PC-9 (cell line): ENCODE data around the gene DICER1. TPM values are rescaled to one million over a fixed set of nuclear protein-coding genes. Genes with fewer than 3 reads are reported as not detected.
A peak's percentile ranks its signal among the peaks of the same experiment; 100 is the strongest.

Source experiments
- BruUV-seq: library from RNA; stranded (reverse); fragments of 400-500 nt; replicated peaks from 2 replicates; lab custom pipeline; 2021; lab: Mats Ljungman, UMichigan
- CTCF ChIA-PET: fragments of 300-600 bp; sonication (Branson Sonifier 250); formaldehyde crosslinking; loops from one replicate; lab custom pipeline; 2022; ENCODE audit warnings: antibody characterized with exemption; lab: Charles Lee
- POLR2A ChIA-PET: fragments of 300-600 bp; sonication (Branson Sonifier 250); formaldehyde crosslinking; loops from one replicate; lab custom pipeline; 2022; ENCODE audit warnings: antibody characterized with exemption; ENCODE audit not compliant: unreplicated experiment; lab: Charles Lee
- DNase-seq, 2 experiments: peaks; one replicate each; pipeline versions ENCODE4 v3.0.0 to v3.0.0-alpha.2; 2015 to 2022; ENCODE audit warnings: mixed read lengths in 1 of 2
- H2AFZ ChIP-seq: fragments of 200-600 bp; sonication (generic); 2 replicates; pipeline ENCODE4 v1.8.1; 2017; ENCODE audit warnings: antibody characterized with exemption
- H3F3A ChIP-seq: fragments of 200-600 bp; sonication (generic); 2 replicates; pipeline ENCODE4 v1.8.1; 2017; ENCODE audit warnings: antibody characterized with exemption, mild to moderate bottlenecking, low read depth; ENCODE audit not compliant: insufficient read depth
- H3K27ac ChIP-seq: fragments of 200-600 bp; sonication (generic); 2 replicates; pipeline ENCODE4 v1.6.1; 2016; ENCODE audit warnings: mixed run types
- H3K27me3 ChIP-seq: fragments of 200-600 bp; sonication (generic); 2 replicates; pipeline ENCODE4 v1.6.1; 2016; ENCODE audit warnings: low read depth, mixed run types; ENCODE audit not compliant: insufficient read depth
- H3K36me3 ChIP-seq: fragments of 200-600 bp; sonication (generic); 2 replicates; pipeline ENCODE4 v1.6.1; 2016; ENCODE audit warnings: low read depth, mixed run types
- H3K4me1 ChIP-seq: fragments of 200-600 bp; sonication (generic); replicated peaks from 2 replicates; pipeline ENCODE4 v1.6.1; 2016; ENCODE audit warnings: mixed run types; ENCODE audit not compliant: insufficient read depth
- H3K4me2 ChIP-seq: fragments of 200-600 bp; sonication (generic); 2 replicates; pipeline ENCODE4 v1.6.1; 2017; ENCODE audit warnings: mixed run types
- H3K4me3 ChIP-seq: fragments of 200-600 bp; sonication (generic); 2 replicates; pipeline ENCODE4 v1.6.1; 2016; ENCODE audit warnings: mixed run types
- H3K79me2 ChIP-seq: fragments of 200-600 bp; sonication (generic); 2 replicates; pipeline ENCODE4 v1.6.1; 2017; ENCODE audit warnings: low read depth, mixed run types
- H3K9me2 ChIP-seq: fragments of 200-600 bp; sonication (generic); 2 replicates; pipeline ENCODE4 v1.8.1; 2017; ENCODE audit warnings: mild to moderate bottlenecking; ENCODE audit not compliant: insufficient read depth
- H3K9me3 ChIP-seq: fragments of 200-600 bp; sonication (generic); 2 replicates; pipeline ENCODE4 v1.8.1; 2016; ENCODE audit warnings: low read depth; ENCODE audit not compliant: insufficient read depth
- H4K20me1 ChIP-seq: fragments of 200-600 bp; sonication (generic); 2 replicates; pipeline ENCODE4 v1.8.1; 2017; ENCODE audit not compliant: insufficient read depth
- CTCF ChIP-seq: fragments of 200-600 bp; sonication (generic); conservative IDR thresholded peaks from 2 replicates; pipeline ENCODE4 v1.6.1; 2017; ENCODE audit warnings: mixed run types, antibody characterized with exemption, mild to moderate bottlenecking, moderate library complexity
- EZH2 ChIP-seq: fragments of 200-600 bp; sonication (generic); IDR thresholded peaks from 2 replicates; pipeline ENCODE4 v1.8.0; 2017; ENCODE audit warnings: antibody characterized with exemption, low read depth
- intact Hi-C: fragments of 100-400 bp; cut with micrococcal nuclease; formaldehyde crosslinking; loops from one replicate; pipeline ENCODE4 v1.10.0; 2022; ENCODE audit not compliant: unreplicated experiment
- total RNA-seq: library from RNA; stranded (reverse); gene quantifications from 2 replicates; pipeline ENCODE4 v1.2.3, GENCODE V29; 2021

The DICER1 gene
- total RNA-seq, 1 experiment from 2014 or later, result 15.1 TPM

GRCh38 chr14:95056476-95056875, 100.9 kb downstream of the DICER1 start:
- H3K79me2 ChIP-seq, result no peaks in the 10 kb centered on the region
- no TSS peak for BruUV-seq
- H4K20me1 ChIP-seq, result no peaks in the 10 kb centered on the region
- no peaks in the 10 kb centered on the region for H3K4me1 ChIP-seq
- no peaks in the 10 kb centered on the region for H3K9me3 ChIP-seq
- DNase-seq, result peak in 1 of 2 experiments; percentile 14
- no peaks in the 10 kb centered on the region for H3F3A ChIP-seq
- no peak overlapping the region for H3K4me2 ChIP-seq
- peaks cover 21% of the 10 kb centered on the region; the same call in 1 of the 2 replicates for H3K27me3 ChIP-seq
- H3K9me2 ChIP-seq, result no peaks in the 10 kb centered on the region
- CTCF ChIA-PET, result no interaction called here
- intact Hi-C loops, result no loop called here
- H2AFZ ChIP-seq, result no peak overlapping the region
- TF ChIP-seq EZH2 (no peak), CTCF (no peak)
- H3K36me3 ChIP-seq, result no peaks in the 10 kb centered on the region
- H3K4me3 ChIP-seq, result no peak overlapping the region
- POLR2A ChIA-PET, result no interaction called here
- no peak overlapping the region for H3K27ac ChIP-seq

- H3K79me2 ChIP-seq, result no peaks in the 10 kb centered on the region
- H3F3A ChIP-seq, result no peaks in the 10 kb centered on the region
- no peaks in the 10 kb centered on the region for H4K20me1 ChIP-seq
- ChIA-PET CTCF (no interaction called here), POLR2A (no interaction called here)
- H3K27ac ChIP-seq, result no peak overlapping the region
- H3K9me2 ChIP-seq, result no peaks in the 10 kb centered on the region
- no peak overlapping the region for H3K4me3 ChIP-seq
- peaks cover 29% of the 10 kb centered on the region; the same call in 1 of the 2 replicates for H3K27me3 ChIP-seq
- H3K9me3 ChIP-seq, result no peaks in the 10 kb centered on the region
- intact Hi-C loops, result no loop called here
- H2AFZ ChIP-seq, result no peak overlapping the region
- BruUV-seq, result no TSS peak
- no peak overlapping the region for H3K4me2 ChIP-seq
- no peak for DNase-seq
- H3K36me3 ChIP-seq, result no peaks in the 10 kb centered on the region
- TF ChIP-seq CTCF (no peak), EZH2 (no peak)
- H3K4me1 ChIP-seq, result no peaks in the 10 kb centered on the region
Observed at GRCh38 chr14:95055318-95055717, 102.0 kb downstream of the DICER1 start.

GRCh38 chr14:95054346-95055280, 102.7 kb downstream of the DICER1 start:
- H3K4me1 ChIP-seq, result no peaks in the 10 kb centered on the region
- H3K9me2 ChIP-seq, result no peaks in the 10 kb centered on the region
- H4K20me1 ChIP-seq, result no peaks in the 10 kb centered on the region
- H3K27ac ChIP-seq, result no peak overlapping the region
- no TSS peak for BruUV-seq
- no peaks in the 10 kb centered on the region for H3K9me3 ChIP-seq
- ChIA-PET CTCF (no interaction called here), POLR2A (no interaction called here)
- H3K4me3 ChIP-seq, result no peak overlapping the region
- no peaks in the 10 kb centered on the region for H3F3A ChIP-seq
- H3K79me2 ChIP-seq, result no peaks in the 10 kb centered on the region
- H2AFZ ChIP-seq, result no peak overlapping the region
- H3K36me3 ChIP-seq, result no peaks in the 10 kb centered on the region
- no peak for DNase-seq
- no peak overlapping the region for H3K4me2 ChIP-seq
- peaks cover 27% of the 10 kb centered on the region for H3K27me3 ChIP-seq
- intact Hi-C loops, result no loop called here
- TF ChIP-seq CTCF (no peak), EZH2 (no peak)
